Upper lobe of left lung (tissue), 4 donors: ENCODE data around the gene IL22RA2.

Source experiments
- CTCF ChIP-seq, 6 experiments: fragments of 450-650 bp in 4 of 6; fragments of 200-600 bp in 2 of 6; sonication (generic) in 2 of 6; IDR thresholded peaks; one replicate each; pipeline ENCODE4 v1.5.1; 2016 to 2019; ENCODE audit warnings: antibody characterized with exemption in 6 of 6
- POLR2A ChIP-seq, 4 donors: fragments of 450-650 bp; IDR thresholded peaks; one replicate each; pipeline ENCODE4 v1.5.1; 2016 to 2017; ENCODE audit warnings: antibody characterized with exemption in 4 of 4, mild to moderate bottlenecking in 2 of 4

- TF ChIP-seq POLR2A (IDR thresholded peaks at IDR 0.05) (no peak), CTCF (IDR thresholded peaks at IDR 0.05) (no peak)
These were observed 50.8 kb downstream of the IL22RA2 start for GRCh38 chr6:137122612-137123011.
